HepG2 (cell line): ENCODE results near the gene FAHD2A. TPM values are rescaled to one million over a fixed set of nuclear protein-coding genes. Genes with fewer than 3 reads are reported as not detected.

Experiments
- CHD4 ChIP-seq: fragments of 200-600 bp; sonication (generic); IDR thresholded peaks from 2 replicates; pipeline ENCODE4 v1.7.0; 2017; ENCODE audit warnings: mild to moderate bottlenecking, low read length, borderline replicate concordance
- GATAD2A ChIP-seq: IDR thresholded peaks from 2 replicates; pipeline ENCODE4 v1.6.1; 2016
- GMEB1 ChIP-seq: sonication (generic); formaldehyde crosslinking; IDR thresholded peaks from 2 replicates; pipeline ENCODE4 v1.5.1; 2020; ENCODE audit warnings: missing genetic modification reagents, mild to moderate bottlenecking, borderline replicate concordance
- JARID2 ChIP-seq: sonication (generic); formaldehyde crosslinking; IDR thresholded peaks from 2 replicates; pipeline ENCODE4 v1.8.1; 2023; ENCODE audit warnings: missing genetic modification reagents, inconsistent platforms; ENCODE audit not compliant: insufficient replicate concordance
- KLF13 ChIP-seq: sonication (generic); formaldehyde crosslinking; IDR thresholded peaks from 2 replicates; pipeline ENCODE4 v1.4.0; 2020; ENCODE audit warnings: mild to moderate bottlenecking, missing genetic modification reagents
- LCORL ChIP-seq, 2 experiments: fragments of 450-650 bp in 1 of 2; sonication (generic) in 1 of 2; formaldehyde crosslinking in 1 of 2; IDR thresholded peaks; 2 replicates each; pipeline versions ENCODE4 v1.5.0 to v1.6.1; 2017 to 2020; ENCODE audit warnings: antibody characterized with exemption in 1 of 2, missing genetic modification reagents in 1 of 2
- MTF1 ChIP-seq: sonication (generic); formaldehyde crosslinking; IDR thresholded peaks from 2 replicates; pipeline ENCODE4 v1.5.0; 2020; ENCODE audit warnings: missing genetic modification reagents
- NCOA1 ChIP-seq: sonication (generic); formaldehyde crosslinking; IDR thresholded peaks from 2 replicates; pipeline ENCODE4 v1.9.0; 2021; ENCODE audit warnings: missing genetic modification reagents
- NR1H2 ChIP-seq: sonication (generic); formaldehyde crosslinking; IDR thresholded peaks from 2 replicates; pipeline ENCODE4 v1.8.1; 2022; ENCODE audit warnings: low read depth, missing genetic modification reagents, borderline replicate concordance
- NR2F2 ChIP-seq: IDR thresholded peaks from 2 replicates; pipeline ENCODE4 v1.6.1; 2012; ENCODE audit warnings: low read depth, inconsistent platforms, borderline replicate concordance
- ONECUT2 ChIP-seq: sonication (generic); formaldehyde crosslinking; IDR thresholded peaks from 2 replicates; pipeline ENCODE4 v1.4.0; 2020; ENCODE audit warnings: missing genetic modification reagents
- SKI ChIP-seq: fragments of 450-650 bp; IDR thresholded peaks from one replicate; pipeline ENCODE4 v1.6.1; 2018; ENCODE audit warnings: mild to moderate bottlenecking; ENCODE audit not compliant: partially characterized antibody
- SP140L ChIP-seq: sonication (generic); formaldehyde crosslinking; IDR thresholded peaks from 2 replicates; pipeline ENCODE4 v1.4.0; 2020; ENCODE audit warnings: missing genetic modification reagents, borderline replicate concordance
- THAP9 ChIP-seq: sonication (generic); formaldehyde crosslinking; IDR thresholded peaks from 2 replicates; pipeline ENCODE4; 2020; ENCODE audit warnings: missing genetic modification reagents, mild to moderate bottlenecking, borderline replicate concordance
- TOPORS ChIP-seq: sonication (generic); formaldehyde crosslinking; IDR thresholded peaks from 2 replicates; pipeline ENCODE4 v1.8.0; 2023; ENCODE audit warnings: mild to moderate bottlenecking, missing genetic modification reagents
- ZNF10 ChIP-seq: sonication (generic); formaldehyde crosslinking; IDR thresholded peaks from 2 replicates; pipeline ENCODE4 v1.4.0; 2020; ENCODE audit warnings: mild to moderate bottlenecking, low read depth, missing genetic modification reagents, borderline replicate concordance
- ZNF138 ChIP-seq: sonication (generic); formaldehyde crosslinking; IDR thresholded peaks from 2 replicates; pipeline ENCODE4 v1.5.0; 2020; ENCODE audit warnings: mild to moderate bottlenecking, low read depth, missing genetic modification reagents
- ZNF329 ChIP-seq: sonication (generic); formaldehyde crosslinking; IDR thresholded peaks from 2 replicates; pipeline ENCODE4 v1.9.0; 2021; ENCODE audit warnings: low read depth, mild to moderate bottlenecking, missing genetic modification reagents
- ZNF382 ChIP-seq: sonication (generic); formaldehyde crosslinking; IDR thresholded peaks from 2 replicates; pipeline ENCODE4 v1.5.0; 2020; ENCODE audit warnings: missing genetic modification reagents, mild to moderate bottlenecking, borderline replicate concordance
- ZNF605 ChIP-seq: sonication (generic); formaldehyde crosslinking; IDR thresholded peaks from 2 replicates; pipeline ENCODE4 v1.8.0; 2022; ENCODE audit warnings: mild to moderate bottlenecking, missing genetic modification reagents
- ZNF672 ChIP-seq: sonication (generic); formaldehyde crosslinking; IDR thresholded peaks from 2 replicates; pipeline ENCODE4 v1.8.1; 2022; ENCODE audit warnings: missing genetic modification reagents
- ZSCAN22 ChIP-seq: sonication (generic); formaldehyde crosslinking; IDR thresholded peaks from 2 replicates; pipeline ENCODE4 v1.4.0; 2020; ENCODE audit warnings: mild to moderate bottlenecking, missing genetic modification reagents
- polyA plus RNA-seq, 8 experiments: library from polyadenylated mRNA; depleted of rRNA in 3 of 8; stranded (reverse) in 7 of 8; unstranded in 1 of 8; fragments of >200 nt; fragmentation: Illumina TruSeq in 4 of 8; extraction: Trizol in 4 of 8; gene quantifications; 2 replicates each; pipeline versions ENCODE4 v1.2.1 to v1.2.3, GENCODE V29; 2011 to 2016; ENCODE audit warnings: low read depth in 4 of 8, missing spikeins in 1 of 8, mixed read lengths in 1 of 8; ENCODE audit not compliant: insufficient read depth in 1 of 8
- total RNA-seq, 5 experiments: library from RNA; depleted of rRNA; stranded (reverse); fragments of >200 nt; fragmentation: Illumina TruSeq; extraction: Trizol; gene quantifications; 2 replicates each; pipeline ENCODE4 v1.2.3, GENCODE V29; 2016; ENCODE audit warnings: low read depth in 1 of 5
- TF ChIP-seq, protein P1 (sequence below): sonication (generic); formaldehyde crosslinking; IDR thresholded peaks from 2 replicates; pipeline ENCODE4 v1.5.0; 2020; ENCODE audit warnings: missing genetic modification reagents
- TF ChIP-seq, protein P2 (sequence below): sonication (generic); formaldehyde crosslinking; IDR thresholded peaks from 2 replicates; pipeline ENCODE4 v1.5.0; 2020; ENCODE audit warnings: missing genetic modification reagents, mild to moderate bottlenecking, borderline replicate concordance
- TF ChIP-seq, protein P3 (sequence below): sonication (generic); formaldehyde crosslinking; IDR thresholded peaks from 2 replicates; pipeline ENCODE4 v1.8.1; 2023; ENCODE audit warnings: missing genetic modification reagents, inconsistent platforms, borderline replicate concordance

The FAHD2A gene
- total and polyA plus RNA-seq, 2 of the 13 experiments (the other 11 are each of a cell fraction or from before 2014, with no cell fraction given) = 34.0 to 44.2 TPM

DNA sequence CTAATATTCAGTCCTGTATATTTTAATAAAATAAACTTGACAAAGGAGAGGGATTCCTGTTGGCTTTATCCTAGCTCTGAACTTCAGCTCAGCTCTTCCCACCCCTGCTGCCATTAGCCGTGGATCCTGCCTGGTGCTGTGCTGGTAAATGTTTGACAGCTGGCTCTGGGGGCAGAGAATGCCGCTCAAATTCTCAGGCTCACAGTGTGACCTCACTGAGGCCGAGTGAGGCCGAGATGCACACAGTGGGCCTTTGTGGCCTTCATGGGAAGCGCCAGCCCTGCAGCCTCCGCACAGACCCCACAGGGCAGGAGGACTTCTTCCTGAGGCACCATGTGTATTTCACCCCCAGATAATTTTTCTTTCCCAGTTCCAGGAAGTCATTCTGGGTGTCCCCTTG is 16.5 kb upstream of the FAHD2A start (continued):
- TF ChIP-seq, protein P1, sequence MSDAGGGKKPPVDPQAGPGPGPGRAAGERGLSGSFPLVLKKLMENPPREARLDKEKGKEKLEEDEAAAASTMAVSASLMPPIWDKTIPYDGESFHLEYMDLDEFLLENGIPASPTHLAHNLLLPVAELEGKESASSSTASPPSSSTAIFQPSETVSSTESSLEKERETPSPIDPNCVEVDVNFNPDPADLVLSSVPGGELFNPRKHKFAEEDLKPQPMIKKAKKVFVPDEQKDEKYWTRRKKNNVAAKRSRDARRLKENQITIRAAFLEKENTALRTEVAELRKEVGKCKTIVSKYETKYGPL (CRISPR knock-in tag) = no peak
- TF ChIP-seq ZSCAN22 (CRISPR knock-in tag) (no peak), LCORL (IDR thresholded peaks at IDR 0.05) (no peak), LCORL (CRISPR knock-in tag; IDR thresholded peaks at IDR 0.05) (0 out of 2 replicates have a peak, but pooled peaks have one; percentile 6), ONECUT2 (CRISPR knock-in tag) (no peak), ZNF605 (CRISPR knock-in tag) (no peak), ZNF329 (CRISPR knock-in tag) (no peak), SP140L (CRISPR knock-in tag) (no peak), ZNF10 (CRISPR knock-in tag) (no peak), ZNF138 (CRISPR knock-in tag) (no peak), MTF1 (CRISPR knock-in tag) (no peak), SKI (peak; percentile 5), GMEB1 (no peak), THAP9 (no peak), NR2F2 (0 out of 2 replicates have a peak, but pooled peaks have one; percentile 7), NR1H2 (CRISPR knock-in tag) (no peak), ZNF672 (CRISPR knock-in tag) (no peak), CHD4 (no peak), KLF13 (no peak), ZNF382 (no peak), GATAD2A (CRISPR knock-in tag) (no peak), JARID2 (CRISPR knock-in tag) (no peak), TOPORS (peak; percentile 18; the same call in 1 of the 2 replicates), NCOA1 (CRISPR knock-in tag) (0 out of 2 replicates have a peak, but pooled peaks have one; percentile 10)
- TF ChIP-seq, protein P2, sequence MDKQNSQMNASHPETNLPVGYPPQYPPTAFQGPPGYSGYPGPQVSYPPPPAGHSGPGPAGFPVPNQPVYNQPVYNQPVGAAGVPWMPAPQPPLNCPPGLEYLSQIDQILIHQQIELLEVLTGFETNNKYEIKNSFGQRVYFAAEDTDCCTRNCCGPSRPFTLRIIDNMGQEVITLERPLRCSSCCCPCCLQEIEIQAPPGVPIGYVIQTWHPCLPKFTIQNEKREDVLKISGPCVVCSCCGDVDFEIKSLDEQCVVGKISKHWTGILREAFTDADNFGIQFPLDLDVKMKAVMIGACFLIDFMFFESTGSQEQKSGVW (CRISPR knock-in tag) = no peak
- TF ChIP-seq, protein P3, sequence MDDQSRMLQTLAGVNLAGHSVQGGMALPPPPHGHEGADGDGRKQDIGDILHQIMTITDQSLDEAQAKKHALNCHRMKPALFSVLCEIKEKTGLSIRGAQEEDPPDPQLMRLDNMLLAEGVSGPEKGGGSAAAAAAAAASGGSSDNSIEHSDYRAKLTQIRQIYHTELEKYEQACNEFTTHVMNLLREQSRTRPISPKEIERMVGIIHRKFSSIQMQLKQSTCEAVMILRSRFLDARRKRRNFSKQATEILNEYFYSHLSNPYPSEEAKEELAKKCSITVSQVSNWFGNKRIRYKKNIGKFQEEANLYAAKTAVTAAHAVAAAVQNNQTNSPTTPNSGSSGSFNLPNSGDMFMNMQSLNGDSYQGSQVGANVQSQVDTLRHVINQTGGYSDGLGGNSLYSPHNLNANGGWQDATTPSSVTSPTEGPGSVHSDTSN (CRISPR knock-in tag) = no peak
